ENCODE results near the gene RPS6KC1.

DNA sequence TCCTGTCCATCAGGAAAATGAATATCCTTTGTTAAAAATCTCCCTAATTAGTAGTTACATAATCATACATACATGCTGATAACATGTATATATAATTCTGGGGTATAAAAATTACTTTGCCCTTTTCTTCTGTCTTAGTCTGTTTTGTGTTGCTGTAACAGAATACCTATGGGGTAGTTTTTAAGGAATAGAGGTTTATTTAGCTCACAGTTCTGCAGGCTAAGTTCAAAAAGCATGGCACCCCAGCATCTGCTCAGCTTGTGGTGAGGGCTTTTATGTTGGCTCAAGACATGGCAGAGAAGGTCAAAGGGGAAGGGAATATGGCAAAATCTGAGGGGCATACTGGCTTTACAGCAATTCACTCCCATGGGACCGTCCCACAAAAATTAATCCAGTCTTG, 16.3 kb upstream of the RPS6KC1 start:
- TF ChIP-seq, protein P1, sequence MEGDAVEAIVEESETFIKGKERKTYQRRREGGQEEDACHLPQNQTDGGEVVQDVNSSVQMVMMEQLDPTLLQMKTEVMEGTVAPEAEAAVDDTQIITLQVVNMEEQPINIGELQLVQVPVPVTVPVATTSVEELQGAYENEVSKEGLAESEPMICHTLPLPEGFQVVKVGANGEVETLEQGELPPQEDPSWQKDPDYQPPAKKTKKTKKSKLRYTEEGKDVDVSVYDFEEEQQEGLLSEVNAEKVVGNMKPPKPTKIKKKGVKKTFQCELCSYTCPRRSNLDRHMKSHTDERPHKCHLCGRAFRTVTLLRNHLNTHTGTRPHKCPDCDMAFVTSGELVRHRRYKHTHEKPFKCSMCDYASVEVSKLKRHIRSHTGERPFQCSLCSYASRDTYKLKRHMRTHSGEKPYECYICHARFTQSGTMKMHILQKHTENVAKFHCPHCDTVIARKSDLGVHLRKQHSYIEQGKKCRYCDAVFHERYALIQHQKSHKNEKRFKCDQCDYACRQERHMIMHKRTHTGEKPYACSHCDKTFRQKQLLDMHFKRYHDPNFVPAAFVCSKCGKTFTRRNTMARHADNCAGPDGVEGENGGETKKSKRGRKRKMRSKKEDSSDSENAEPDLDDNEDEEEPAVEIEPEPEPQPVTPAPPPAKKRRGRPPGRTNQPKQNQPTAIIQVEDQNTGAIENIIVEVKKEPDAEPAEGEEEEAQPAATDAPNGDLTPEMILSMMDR (IDR thresholded peaks at IDR 0.05): no peak
- no peak for TF ChIP-seq POLR2A (IDR thresholded peaks at IDR 0.05)
- no peak for TF ChIP-seq EP300 (IDR thresholded peaks at IDR 0.05)

All from ovary (tissue), 3 donors.